PFSK-1 (cell line): Measurements from ENCODE around the gene TBC1D9B.

Source experiments
- FOXP2 ChIP-seq: optimal IDR thresholded peaks from 2 replicates; pipeline ENCODE3; 2011; ENCODE audit warnings: borderline replicate concordance, control low read depth, inconsistent platforms; ENCODE audit not compliant: insufficient read depth; ENCODE audit errors: extremely low read length, extremely low read depth
- POLR2AphosphoS5 ChIP-seq: IDR thresholded peaks from 2 replicates; pipeline ENCODE4 v1.6.1; 2012; ENCODE audit warnings: low read depth, mild to moderate bottlenecking, control low read depth, low read length, moderate library complexity
- SIN3A ChIP-seq: IDR thresholded peaks from 2 replicates; pipeline ENCODE4 v1.6.1; 2012; ENCODE audit warnings: mild to moderate bottlenecking, low read length, moderate library complexity, borderline replicate concordance; ENCODE audit not compliant: insufficient read depth
- TAF1 ChIP-seq: IDR thresholded peaks from 2 replicates; pipeline ENCODE4 v1.6.1; 2012; ENCODE audit warnings: low read length, control low read depth, borderline replicate concordance; ENCODE audit not compliant: insufficient read depth
- TF ChIP-seq, protein P1 (sequence below), 2 experiments: IDR thresholded peaks; 2 replicates each; pipeline versions ENCODE4 v1.6.1 to v1.8.0; 2011 to 2012; ENCODE audit warnings: low read depth in 2 of 2, low read length in 2 of 2, control low read depth in 1 of 2, inconsistent platforms in 1 of 2, mild to moderate bottlenecking in 1 of 2, moderate library complexity in 1 of 2; ENCODE audit not compliant: insufficient read depth in 1 of 2

DNA sequence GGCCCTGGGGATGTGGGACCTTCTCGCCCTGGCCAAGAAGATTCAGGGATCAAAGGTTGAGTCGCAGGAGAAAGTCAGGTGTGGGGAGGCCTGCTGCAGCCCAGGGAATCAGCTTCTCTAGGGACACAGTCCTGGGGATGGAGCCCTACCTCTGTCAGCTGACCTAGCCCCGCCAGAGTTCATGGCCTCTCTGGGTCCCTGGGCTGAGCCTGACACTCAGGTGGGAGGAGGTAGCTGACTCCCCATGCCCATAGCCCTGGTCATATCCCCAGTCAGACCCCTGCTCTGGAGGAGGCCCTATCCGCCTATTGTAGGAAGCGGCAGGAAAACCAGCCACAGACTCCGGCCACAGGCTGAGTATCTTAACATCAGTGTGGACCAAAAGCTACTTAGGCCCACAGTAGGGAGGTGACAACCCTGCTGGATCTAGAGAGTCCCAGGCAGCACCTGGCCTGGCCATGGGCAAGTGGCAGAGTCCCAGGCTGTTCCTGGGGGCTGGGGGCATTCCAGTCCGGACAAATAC lies 34.0 kb downstream of the TBC1D9B start:
- TF ChIP-seq POLR2AphosphoS5 = no peak
- TF ChIP-seq TAF1 = no peak
- no peak for TF ChIP-seq SIN3A
- TF ChIP-seq, protein P1, sequence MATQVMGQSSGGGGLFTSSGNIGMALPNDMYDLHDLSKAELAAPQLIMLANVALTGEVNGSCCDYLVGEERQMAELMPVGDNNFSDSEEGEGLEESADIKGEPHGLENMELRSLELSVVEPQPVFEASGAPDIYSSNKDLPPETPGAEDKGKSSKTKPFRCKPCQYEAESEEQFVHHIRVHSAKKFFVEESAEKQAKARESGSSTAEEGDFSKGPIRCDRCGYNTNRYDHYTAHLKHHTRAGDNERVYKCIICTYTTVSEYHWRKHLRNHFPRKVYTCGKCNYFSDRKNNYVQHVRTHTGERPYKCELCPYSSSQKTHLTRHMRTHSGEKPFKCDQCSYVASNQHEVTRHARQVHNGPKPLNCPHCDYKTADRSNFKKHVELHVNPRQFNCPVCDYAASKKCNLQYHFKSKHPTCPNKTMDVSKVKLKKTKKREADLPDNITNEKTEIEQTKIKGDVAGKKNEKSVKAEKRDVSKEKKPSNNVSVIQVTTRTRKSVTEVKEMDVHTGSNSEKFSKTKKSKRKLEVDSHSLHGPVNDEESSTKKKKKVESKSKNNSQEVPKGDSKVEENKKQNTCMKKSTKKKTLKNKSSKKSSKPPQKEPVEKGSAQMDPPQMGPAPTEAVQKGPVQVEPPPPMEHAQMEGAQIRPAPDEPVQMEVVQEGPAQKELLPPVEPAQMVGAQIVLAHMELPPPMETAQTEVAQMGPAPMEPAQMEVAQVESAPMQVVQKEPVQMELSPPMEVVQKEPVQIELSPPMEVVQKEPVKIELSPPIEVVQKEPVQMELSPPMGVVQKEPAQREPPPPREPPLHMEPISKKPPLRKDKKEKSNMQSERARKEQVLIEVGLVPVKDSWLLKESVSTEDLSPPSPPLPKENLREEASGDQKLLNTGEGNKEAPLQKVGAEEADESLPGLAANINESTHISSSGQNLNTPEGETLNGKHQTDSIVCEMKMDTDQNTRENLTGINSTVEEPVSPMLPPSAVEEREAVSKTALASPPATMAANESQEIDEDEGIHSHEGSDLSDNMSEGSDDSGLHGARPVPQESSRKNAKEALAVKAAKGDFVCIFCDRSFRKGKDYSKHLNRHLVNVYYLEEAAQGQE (IDR thresholded peaks at IDR 0.05; ENCODE audit: insufficient read depth in 1 of 2, low read depth in 2 of 2, low read length in 2 of 2) = no peak
- no peak for TF ChIP-seq FOXP2
